ENCODE results near the gene SOX6. TPM values are rescaled to one million over a fixed set of nuclear protein-coding genes. Genes with fewer than 3 reads are reported as not detected.

Gene SOX6
- polyA plus RNA-seq, 1 of the 3 experiments (the other 2 are of a cell fraction), result 0.03 TPM

DNA sequence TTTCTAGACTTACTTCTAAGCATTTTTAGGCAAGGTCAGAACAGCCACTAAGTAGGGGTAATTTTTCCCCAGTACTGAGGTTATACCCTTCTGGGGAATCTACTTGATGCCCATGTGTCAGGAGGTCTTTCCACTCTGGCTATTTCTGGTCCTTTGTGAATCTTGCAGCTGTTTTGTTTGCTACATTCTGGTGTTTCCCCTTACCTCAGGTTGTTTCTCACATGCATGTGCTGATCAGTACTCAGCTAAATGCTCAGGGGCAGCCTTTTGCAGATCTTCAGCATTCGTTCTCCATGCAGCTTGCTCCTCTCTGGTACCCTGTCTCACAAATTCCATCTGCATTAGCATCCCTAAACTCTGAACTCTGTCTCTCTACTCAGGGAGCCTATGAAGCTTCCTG lies 303.6 kb downstream of the SOX6 start:
- Histone ChIP-seq H2AFZ (ENCODE audit: low read depth) (no peak overlapping the region), H3K4me2 (no peak overlapping the region), H4K20me1 (ENCODE audit: insufficient read depth) (no peaks in the 10 kb centered on the region), H3K9me3 (no peaks in the 10 kb centered on the region), H3K4me3 (ENCODE audit: low read depth in 2 of 2, low read length in 1 of 2) (no peak overlapping the region), H3K9me2 (no peaks in the 10 kb centered on the region), H3K4me1 (ENCODE audit: control insufficient read depth in 1 of 2, insufficient read depth in 2 of 2, low read depth in 1 of 2, low read length in 1 of 2) (no peaks in the 10 kb centered on the region), H3K27me3 (ENCODE audit: insufficient read depth) (no peaks in the 10 kb centered on the region), H3K9ac (no peak overlapping the region), H3K79me2 (ENCODE audit: insufficient read depth) (no peaks in the 10 kb centered on the region), H3K27ac (ENCODE audit: low read depth in 2 of 2, low read length in 1 of 2) (no peak overlapping the region), H3F3A (replicated peaks; ENCODE audit: insufficient read depth) (no peaks in the 10 kb centered on the region), H3K36me3 (replicated peaks in 1 of 2; ENCODE audit: control insufficient read depth in 1 of 2, insufficient read depth in 2 of 2, low read length in 1 of 2) (no peaks in the 10 kb centered on the region)
- POLR2A ChIA-PET, result no interaction called here
- no peak for DNase-seq
- WGBS (ENCODE audit: low lambda C conversion rate), result 0% methylated on average over 1 of the region's 1 CpG
- TF ChIP-seq RCOR1 (IDR thresholded peaks at IDR 0.05; ENCODE audit: low read length) (no peak), FOXJ3 (CRISPR knock-in tag; IDR thresholded peaks at IDR 0.05) (no peak), GABPA (IDR thresholded peaks at IDR 0.05; ENCODE audit: low read depth) (no peak), NFIC (IDR thresholded peaks at IDR 0.05; ENCODE audit: borderline replicate concordance) (no peak), MXI1 (IDR thresholded peaks at IDR 0.05; ENCODE audit: low read depth, low read length) (no peak), YY1 (IDR thresholded peaks at IDR 0.05; ENCODE audit: low read depth) (no peak), RXRA (IDR thresholded peaks at IDR 0.05; ENCODE audit: borderline replicate concordance, low read depth) (no peak), MEF2A (IDR thresholded peaks at IDR 0.05; ENCODE audit: borderline replicate concordance, low read depth) (no peak), RFX5 (IDR thresholded peaks at IDR 0.05; ENCODE audit: low read length) (no peak), EP300 (IDR thresholded peaks at IDR 0.05; ENCODE audit: borderline replicate concordance in 1 of 2, low read depth in 1 of 2, low read length in 1 of 2) (no peak), TCF12 (IDR thresholded peaks at IDR 0.05) (no peak)
- TF ChIP-seq, protein P1, sequence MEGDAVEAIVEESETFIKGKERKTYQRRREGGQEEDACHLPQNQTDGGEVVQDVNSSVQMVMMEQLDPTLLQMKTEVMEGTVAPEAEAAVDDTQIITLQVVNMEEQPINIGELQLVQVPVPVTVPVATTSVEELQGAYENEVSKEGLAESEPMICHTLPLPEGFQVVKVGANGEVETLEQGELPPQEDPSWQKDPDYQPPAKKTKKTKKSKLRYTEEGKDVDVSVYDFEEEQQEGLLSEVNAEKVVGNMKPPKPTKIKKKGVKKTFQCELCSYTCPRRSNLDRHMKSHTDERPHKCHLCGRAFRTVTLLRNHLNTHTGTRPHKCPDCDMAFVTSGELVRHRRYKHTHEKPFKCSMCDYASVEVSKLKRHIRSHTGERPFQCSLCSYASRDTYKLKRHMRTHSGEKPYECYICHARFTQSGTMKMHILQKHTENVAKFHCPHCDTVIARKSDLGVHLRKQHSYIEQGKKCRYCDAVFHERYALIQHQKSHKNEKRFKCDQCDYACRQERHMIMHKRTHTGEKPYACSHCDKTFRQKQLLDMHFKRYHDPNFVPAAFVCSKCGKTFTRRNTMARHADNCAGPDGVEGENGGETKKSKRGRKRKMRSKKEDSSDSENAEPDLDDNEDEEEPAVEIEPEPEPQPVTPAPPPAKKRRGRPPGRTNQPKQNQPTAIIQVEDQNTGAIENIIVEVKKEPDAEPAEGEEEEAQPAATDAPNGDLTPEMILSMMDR (IDR thresholded peaks at IDR 0.05), result no peak
- CTCF ChIA-PET, result no interaction called here

DNA sequence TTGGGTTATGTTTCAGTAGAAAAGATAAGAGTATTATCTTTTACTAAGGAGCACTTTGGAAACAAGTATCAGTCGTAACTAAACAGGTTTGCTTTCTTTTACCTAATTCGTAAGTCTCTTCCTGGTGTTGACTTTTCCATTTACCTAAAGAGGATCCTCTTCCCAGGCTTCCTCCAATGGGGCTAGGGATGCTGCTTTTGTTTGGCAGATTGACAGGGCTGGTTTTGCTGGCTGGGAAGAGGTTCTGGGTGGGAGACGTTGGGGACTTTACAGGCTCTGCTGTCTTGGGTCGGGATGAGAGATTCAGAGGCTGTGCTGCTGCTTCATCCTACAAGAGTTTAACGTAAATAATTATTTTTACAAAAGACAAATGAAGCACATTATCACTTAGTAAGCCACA lies 306.7 kb downstream of the SOX6 start:
- Histone ChIP-seq H3K27me3 (ENCODE audit: insufficient read depth) (no peaks in the 10 kb centered on the region), H3K27ac (ENCODE audit: low read depth in 2 of 2, low read length in 1 of 2) (no peak overlapping the region), H3F3A (replicated peaks; ENCODE audit: insufficient read depth) (no peaks in the 10 kb centered on the region), H2AFZ (ENCODE audit: low read depth) (no peak overlapping the region), H3K9me2 (no peaks in the 10 kb centered on the region), H3K4me1 (ENCODE audit: control insufficient read depth in 1 of 2, insufficient read depth in 2 of 2, low read depth in 1 of 2, low read length in 1 of 2) (no peaks in the 10 kb centered on the region), H3K4me2 (no peak overlapping the region), H3K4me3 (ENCODE audit: low read depth in 2 of 2, low read length in 1 of 2) (no peak overlapping the region), H3K9me3 (no peaks in the 10 kb centered on the region), H3K79me2 (ENCODE audit: insufficient read depth) (no peaks in the 10 kb centered on the region), H3K9ac (no peak overlapping the region), H4K20me1 (ENCODE audit: insufficient read depth) (no peaks in the 10 kb centered on the region), H3K36me3 (replicated peaks in 1 of 2; ENCODE audit: control insufficient read depth in 1 of 2, insufficient read depth in 2 of 2, low read length in 1 of 2) (no peaks in the 10 kb centered on the region)
- CTCF ChIA-PET, result no interaction called here
- DNase-seq, result no peak
- 58% methylated on average over 5 of the region's 5 CpGs for WGBS (ENCODE audit: low lambda C conversion rate)
- POLR2A ChIA-PET, result no interaction called here
- TF ChIP-seq TCF12 (IDR thresholded peaks at IDR 0.05) (no peak), RFX5 (IDR thresholded peaks at IDR 0.05; ENCODE audit: low read length) (no peak), POLR2AphosphoS5 (IDR thresholded peaks at IDR 0.05; ENCODE audit: low read depth, low read length) (no peak), YY1 (IDR thresholded peaks at IDR 0.05; ENCODE audit: low read depth) (no peak), SIN3A (IDR thresholded peaks at IDR 0.05; ENCODE audit: borderline replicate concordance, low read depth, low read length) (no peak), MAX (IDR thresholded peaks at IDR 0.05; ENCODE audit: low read depth) (no peak), USF1 (IDR thresholded peaks at IDR 0.05; ENCODE audit: borderline replicate concordance, low read depth) (no peak)
- TF ChIP-seq, protein P1 (IDR thresholded peaks at IDR 0.05), result no peak
- TF ChIP-seq, protein P2, sequence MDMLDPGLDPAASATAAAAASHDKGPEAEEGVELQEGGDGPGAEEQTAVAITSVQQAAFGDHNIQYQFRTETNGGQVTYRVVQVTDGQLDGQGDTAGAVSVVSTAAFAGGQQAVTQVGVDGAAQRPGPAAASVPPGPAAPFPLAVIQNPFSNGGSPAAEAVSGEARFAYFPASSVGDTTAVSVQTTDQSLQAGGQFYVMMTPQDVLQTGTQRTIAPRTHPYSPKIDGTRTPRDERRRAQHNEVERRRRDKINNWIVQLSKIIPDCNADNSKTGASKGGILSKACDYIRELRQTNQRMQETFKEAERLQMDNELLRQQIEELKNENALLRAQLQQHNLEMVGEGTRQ (IDR thresholded peaks at IDR 0.05; ENCODE audit: borderline replicate concordance, low read depth, low read length), result no peak

All from SK-N-SH (cell line).